Measurements from ENCODE around the gene PLXNA4. TPM values are rescaled to one million over a fixed set of nuclear protein-coding genes. Genes with fewer than 3 reads are reported as not detected.

Gene PLXNA4
- total RNA-seq, 4 donors from 2014 or later, result 5.1 to 7.0 (median 5.3) TPM

DNA sequence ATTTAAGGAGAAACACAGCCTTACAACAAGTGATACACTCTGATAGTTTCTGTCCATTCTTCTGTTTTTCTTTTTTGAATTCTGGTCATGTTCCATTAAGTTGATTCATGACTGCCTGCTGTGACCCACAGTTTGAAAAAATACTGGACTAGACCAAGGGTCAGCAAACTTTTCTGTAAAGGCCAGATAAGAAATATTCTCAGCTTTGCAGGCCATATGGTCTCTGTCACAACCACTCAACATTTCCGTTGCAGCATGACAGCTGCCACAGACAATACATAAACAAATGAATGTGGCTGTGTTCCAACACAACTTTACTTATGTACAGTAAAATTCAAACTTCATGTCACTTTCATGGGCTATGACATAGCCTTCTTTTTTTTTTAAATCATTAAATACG lies 156.7 kb downstream of the PLXNA4 start:
- TF ChIP-seq, protein P1, sequence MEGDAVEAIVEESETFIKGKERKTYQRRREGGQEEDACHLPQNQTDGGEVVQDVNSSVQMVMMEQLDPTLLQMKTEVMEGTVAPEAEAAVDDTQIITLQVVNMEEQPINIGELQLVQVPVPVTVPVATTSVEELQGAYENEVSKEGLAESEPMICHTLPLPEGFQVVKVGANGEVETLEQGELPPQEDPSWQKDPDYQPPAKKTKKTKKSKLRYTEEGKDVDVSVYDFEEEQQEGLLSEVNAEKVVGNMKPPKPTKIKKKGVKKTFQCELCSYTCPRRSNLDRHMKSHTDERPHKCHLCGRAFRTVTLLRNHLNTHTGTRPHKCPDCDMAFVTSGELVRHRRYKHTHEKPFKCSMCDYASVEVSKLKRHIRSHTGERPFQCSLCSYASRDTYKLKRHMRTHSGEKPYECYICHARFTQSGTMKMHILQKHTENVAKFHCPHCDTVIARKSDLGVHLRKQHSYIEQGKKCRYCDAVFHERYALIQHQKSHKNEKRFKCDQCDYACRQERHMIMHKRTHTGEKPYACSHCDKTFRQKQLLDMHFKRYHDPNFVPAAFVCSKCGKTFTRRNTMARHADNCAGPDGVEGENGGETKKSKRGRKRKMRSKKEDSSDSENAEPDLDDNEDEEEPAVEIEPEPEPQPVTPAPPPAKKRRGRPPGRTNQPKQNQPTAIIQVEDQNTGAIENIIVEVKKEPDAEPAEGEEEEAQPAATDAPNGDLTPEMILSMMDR (IDR thresholded peaks at IDR 0.05), result no peak
- TF ChIP-seq POLR2A (IDR thresholded peaks at IDR 0.05), result no peak
- intact Hi-C loops (cut with DNase I; ENCODE audit: low total_unique reads), result no loop called here
- no peak overlapping the region for H3K4me3 ChIP-seq (ENCODE audit: low read depth, poor library complexity, severe bottlenecking)
- no peak for DNase-seq (ENCODE audit: low spot score in 2 of 2)
- WGBS, 2 donors, result 69 to 73% methylated on average over 2 of the region's 2 CpGs

DNA sequence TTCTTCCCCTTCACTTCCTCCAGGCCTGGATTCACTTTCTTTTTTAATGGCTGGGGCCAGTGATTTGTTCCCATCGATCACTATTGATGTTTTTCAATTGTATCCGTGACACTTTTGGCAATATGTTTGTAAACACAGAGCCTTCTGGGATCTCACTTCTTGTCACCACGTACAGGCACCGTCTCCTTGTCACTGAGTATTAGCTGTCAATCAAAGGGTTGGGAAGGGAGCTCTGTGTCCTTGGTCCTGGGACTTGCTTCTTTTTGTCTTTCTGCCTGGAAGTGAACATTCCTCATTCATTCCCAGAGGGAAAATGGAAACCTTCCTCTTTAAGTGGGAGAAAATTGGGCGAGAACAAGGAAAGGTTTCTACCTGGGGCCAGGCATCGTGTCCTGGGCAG lies 157.4 kb downstream of the PLXNA4 start:
- intact Hi-C loops (cut with DNase I; ENCODE audit: low total_unique reads), result no loop called here
- DNase-seq (ENCODE audit: low spot score in 2 of 2), result no peak
- WGBS, 2 donors, result 78 to 87% methylated on average over 6 of the region's 6 CpGs
- TF ChIP-seq, protein P1 (IDR thresholded peaks at IDR 0.05), result no peak
- no peak for TF ChIP-seq POLR2A (IDR thresholded peaks at IDR 0.05)
- no peak overlapping the region for H3K4me3 ChIP-seq (ENCODE audit: low read depth, poor library complexity, severe bottlenecking)

DNA sequence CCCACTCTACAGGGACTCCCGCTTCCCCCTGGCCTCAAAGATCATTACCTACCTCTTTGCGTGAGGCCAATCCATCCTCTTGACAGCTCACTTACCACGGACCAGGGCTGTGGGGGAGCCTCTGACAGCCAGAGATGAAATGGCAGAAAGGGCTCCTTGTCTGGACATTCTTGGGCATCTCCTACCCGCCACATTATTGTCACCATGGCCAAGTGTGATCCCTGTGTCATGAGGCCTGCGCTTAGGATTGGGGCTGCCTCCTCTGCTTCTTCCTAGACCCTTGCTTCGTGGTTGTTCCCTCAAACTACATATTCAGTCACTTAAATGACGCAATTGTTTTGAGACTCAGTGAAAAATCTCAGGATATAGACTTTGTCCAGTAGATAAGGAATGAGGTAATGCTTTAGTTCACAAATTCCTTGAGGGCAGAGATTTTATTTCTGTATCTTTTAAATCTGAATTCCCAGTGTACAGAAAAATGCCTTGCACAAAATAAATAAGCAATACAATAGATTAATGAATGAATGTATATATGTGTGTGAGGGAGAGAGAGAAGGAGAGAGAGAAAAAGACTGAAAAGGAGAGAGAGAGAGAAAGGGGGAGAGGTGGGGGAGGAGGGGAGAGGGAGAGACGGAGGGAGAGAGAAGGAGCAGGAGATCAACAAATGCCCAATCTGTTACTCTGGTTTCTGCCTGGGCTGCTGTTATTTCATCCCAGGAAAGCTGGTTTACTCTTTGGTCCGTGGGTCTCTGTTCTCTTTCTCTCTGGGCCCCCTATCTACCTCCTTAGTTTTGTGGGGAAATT lies 159.0 kb downstream of the PLXNA4 start:
- DNase-seq (ENCODE audit: low spot score in 2 of 2), result no peak
- 79 to 85% methylated on average over 9 of the region's 9 CpGs for WGBS, 2 donors
- intact Hi-C loops (cut with DNase I; ENCODE audit: low total_unique reads), result no loop called here
- TF ChIP-seq, protein P1 (IDR thresholded peaks at IDR 0.05), result no peak
- no peak for TF ChIP-seq POLR2A (IDR thresholded peaks at IDR 0.05)
- H3K4me3 ChIP-seq (ENCODE audit: low read depth, poor library complexity, severe bottlenecking), result no peak overlapping the region

DNA sequence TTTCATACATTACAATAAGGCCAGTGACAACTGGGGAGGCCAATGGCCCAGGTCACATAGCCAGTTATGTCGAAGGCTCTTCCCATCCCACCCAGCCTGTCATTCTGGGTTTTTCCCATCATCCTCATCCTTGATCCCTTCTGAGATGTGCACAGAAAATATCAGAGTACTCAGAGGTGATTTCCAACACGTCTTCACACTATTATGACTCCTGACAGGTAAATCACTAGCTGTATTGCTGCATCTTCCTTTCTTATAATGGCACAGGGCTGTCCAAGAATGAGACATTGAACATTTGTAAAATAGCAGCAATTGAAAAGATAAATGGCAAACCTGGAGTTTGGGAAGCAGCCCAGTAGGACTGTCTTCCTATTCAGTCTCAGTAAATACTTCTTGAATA lies 159.9 kb downstream of the PLXNA4 start:
- intact Hi-C loops (cut with DNase I; ENCODE audit: low total_unique reads), result no loop called here
- TF ChIP-seq POLR2A (IDR thresholded peaks at IDR 0.05), result no peak
- TF ChIP-seq, protein P1 (IDR thresholded peaks at IDR 0.05), result no peak

DNA sequence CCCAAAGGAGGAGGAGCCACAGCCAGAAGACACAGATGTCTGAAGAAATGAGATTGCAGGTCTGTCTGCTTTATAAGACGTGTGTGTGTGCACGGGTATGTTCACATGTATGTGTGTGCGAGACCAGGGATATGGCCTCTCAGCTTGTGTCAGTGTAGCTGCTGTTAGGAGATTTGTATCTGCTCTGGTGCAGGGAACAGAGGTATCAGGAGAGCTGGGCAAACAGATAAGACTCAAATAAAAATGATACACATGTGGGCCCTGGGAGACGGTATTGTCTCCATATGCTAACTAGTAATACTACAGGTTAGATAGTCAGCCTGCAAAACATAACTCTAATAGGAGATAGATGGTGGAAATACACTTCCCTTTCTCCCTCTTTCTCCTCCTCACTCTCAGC lies 161.0 kb downstream of the PLXNA4 start:
- no peak overlapping the region for H3K4me3 ChIP-seq (ENCODE audit: low read depth, poor library complexity, severe bottlenecking)
- intact Hi-C loops (cut with DNase I; ENCODE audit: low total_unique reads), result no loop called here
- DNase-seq (ENCODE audit: low spot score in 2 of 2), result no peak
- 81 to 94% methylated on average over 4 of the region's 4 CpGs for WGBS, 2 donors
- TF ChIP-seq, protein P1 (IDR thresholded peaks at IDR 0.05), result no peak
- TF ChIP-seq POLR2A (IDR thresholded peaks at IDR 0.05), result no peak

More for the DNA sequence above, 159.9 kb downstream of the PLXNA4 start:
- no peak for DNase-seq (ENCODE audit: low spot score in 2 of 2)
- no peak overlapping the region for H3K4me3 ChIP-seq (ENCODE audit: low read depth, poor library complexity, severe bottlenecking)
- 80 to 86% methylated on average over 2 of the region's 2 CpGs for WGBS, 2 donors

DNA sequence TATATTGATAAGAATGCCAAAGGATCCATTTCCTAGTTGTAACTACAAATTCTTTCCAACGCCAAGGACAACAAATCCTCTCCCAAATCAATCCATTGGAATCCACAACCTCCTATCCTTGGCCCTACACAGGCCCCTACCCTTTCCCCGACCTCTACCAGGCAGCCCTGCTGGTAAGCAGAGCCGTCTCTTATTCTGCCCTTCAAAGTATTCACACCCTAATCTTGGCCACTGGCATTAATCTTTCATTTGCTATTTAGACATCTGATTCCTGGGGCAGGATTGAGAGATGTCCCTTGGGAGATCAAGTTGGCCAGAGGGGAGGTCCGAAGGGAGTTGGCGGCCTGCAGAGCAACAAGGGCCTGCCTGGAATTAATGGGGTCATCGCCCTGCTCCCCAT lies 161.4 kb downstream of the PLXNA4 start:
- WGBS, 2 donors, result 80 to 93% methylated on average over 6 of the region's 6 CpGs
- no peak for TF ChIP-seq POLR2A (IDR thresholded peaks at IDR 0.05)
- TF ChIP-seq, protein P1 (IDR thresholded peaks at IDR 0.05), result no peak
- H3K4me3 ChIP-seq (ENCODE audit: low read depth, poor library complexity, severe bottlenecking), result no peak overlapping the region
- intact Hi-C loops (cut with DNase I; ENCODE audit: low total_unique reads), result no loop called here
- no peak for DNase-seq (ENCODE audit: low spot score in 2 of 2)

All from lower leg skin (tissue), 4 donors.